GM19328 (cell line): ENCODE results near the gene ZNF232.
"Not testable (repeated sequence)": the region's sequence is repeated elsewhere in the genome, so short reads cannot be mapped to it uniquely, and the experiment has no call there.

ENCODE experiments used
- ATAC-seq: cut with Tn5 transposase; IDR thresholded peaks from one replicate; pipeline ENCODE4 v1.9.1; 2021; ENCODE audit warnings: mild to moderate bottlenecking, moderate library complexity; ENCODE audit not compliant: unreplicated experiment

The ZNF232 gene

DNA sequence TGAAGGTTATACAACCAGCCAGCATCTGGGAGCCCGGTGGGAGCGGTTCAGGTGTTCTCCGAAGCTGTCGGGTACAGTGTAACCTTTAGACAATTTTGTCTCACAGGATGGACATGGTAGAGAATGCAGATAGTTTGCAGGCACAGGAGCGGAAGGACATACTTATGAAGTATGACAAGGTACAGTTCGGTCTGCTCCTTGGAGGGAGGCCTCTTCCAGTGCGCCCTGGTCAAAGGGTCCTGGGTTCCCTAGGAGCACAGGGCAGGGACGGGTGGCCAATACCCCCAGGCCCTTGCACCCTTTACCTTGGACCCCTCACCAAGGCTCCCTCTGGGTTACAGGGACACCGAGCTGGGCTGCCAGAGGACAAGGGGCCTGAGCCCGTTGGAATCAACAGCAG, 18.6 kb upstream of the ZNF232 start:
- not testable (repeated sequence) for ATAC-seq

DNA sequence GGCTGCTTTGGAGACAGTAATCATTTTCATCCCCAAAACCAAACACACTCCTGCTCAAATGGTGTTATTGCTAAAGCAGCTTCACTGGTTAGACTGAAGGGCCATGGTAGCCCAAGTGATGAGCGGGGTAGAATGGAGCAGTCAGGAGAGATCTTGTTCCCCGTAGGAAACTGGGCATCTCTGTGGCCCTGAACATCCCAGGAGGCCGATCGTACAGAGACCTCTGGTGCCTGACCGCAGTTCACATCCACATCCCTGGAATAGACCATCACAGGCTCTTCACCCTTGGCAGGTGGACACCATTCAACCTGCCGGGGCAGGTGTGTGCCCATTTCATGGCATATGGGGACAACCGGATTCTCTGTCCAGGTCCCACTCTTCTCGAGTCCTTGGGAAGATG, 18.1 kb upstream of the ZNF232 start:
- ATAC-seq: not testable (repeated sequence)

DNA sequence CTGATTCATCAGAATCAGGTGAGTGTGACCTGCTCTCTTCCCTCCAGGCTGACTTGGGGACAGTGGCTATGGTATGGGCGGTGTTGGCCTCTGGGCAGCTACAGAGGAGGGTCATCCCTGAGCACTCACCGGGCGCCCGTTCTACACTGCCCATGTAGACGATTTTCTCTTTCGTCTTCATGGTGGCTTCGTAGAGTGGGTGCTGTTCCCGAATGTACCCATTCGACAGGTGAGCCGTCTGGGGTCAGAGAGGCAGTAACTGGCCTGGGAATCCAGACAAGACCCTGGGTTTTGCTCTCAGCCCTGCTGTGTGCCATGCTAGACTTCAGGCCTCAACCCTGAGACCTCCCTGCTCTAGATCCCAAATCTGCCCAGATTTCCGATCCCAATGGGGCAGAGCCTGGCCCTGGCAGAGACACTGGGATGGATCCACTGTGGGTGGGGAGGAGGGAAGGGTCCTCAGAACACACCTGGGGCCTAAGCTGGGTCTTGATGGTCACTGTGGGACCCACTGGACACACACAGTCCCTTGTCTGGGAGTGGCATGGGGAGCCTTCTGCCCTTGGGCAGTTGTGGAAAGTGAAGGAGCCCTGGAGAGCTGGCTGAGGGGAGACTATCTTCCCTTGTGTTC, 17.3 kb upstream of the ZNF232 start:
- no peak for ATAC-seq

DNA sequence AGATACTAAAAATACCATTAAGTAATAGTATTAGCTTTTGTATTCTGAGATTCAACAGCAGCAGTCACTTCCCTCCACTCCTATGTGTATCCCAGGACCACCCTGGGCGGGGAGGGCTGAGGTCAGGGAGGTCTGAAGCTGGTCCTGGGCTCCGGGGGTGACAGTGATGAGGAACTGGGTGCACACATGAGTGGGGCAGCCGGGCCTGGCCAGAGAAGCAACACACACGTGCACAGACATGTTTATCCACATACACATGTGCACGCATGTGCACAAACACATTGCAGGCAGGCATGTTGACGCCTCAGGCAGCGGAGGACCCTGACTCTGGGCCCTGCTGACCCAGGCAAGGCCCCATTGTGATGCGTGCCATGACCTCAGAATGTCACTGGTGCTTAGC, 16.7 kb upstream of the ZNF232 start:
- ATAC-seq: not testable (repeated sequence)

DNA sequence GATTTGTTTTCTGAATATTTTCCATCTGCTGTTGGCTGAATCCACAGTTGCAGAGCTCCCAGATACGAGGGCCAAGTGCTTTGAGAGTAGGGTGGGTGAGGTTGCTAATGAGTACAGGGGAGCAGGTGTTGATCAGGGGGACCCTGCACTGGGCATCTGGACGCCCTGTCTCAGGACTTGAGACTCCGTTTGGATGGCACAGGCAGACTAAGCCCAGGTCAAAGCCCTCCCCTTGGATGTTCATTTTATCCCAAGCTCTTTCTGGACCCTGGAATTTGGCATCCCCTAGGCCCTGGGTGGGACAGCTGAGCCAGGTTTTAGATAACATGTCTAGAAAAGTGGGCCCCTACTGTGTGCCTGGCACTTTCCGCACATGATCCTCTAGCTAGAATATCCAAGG, 16.2 kb upstream of the ZNF232 start:
- no peak for ATAC-seq

DNA sequence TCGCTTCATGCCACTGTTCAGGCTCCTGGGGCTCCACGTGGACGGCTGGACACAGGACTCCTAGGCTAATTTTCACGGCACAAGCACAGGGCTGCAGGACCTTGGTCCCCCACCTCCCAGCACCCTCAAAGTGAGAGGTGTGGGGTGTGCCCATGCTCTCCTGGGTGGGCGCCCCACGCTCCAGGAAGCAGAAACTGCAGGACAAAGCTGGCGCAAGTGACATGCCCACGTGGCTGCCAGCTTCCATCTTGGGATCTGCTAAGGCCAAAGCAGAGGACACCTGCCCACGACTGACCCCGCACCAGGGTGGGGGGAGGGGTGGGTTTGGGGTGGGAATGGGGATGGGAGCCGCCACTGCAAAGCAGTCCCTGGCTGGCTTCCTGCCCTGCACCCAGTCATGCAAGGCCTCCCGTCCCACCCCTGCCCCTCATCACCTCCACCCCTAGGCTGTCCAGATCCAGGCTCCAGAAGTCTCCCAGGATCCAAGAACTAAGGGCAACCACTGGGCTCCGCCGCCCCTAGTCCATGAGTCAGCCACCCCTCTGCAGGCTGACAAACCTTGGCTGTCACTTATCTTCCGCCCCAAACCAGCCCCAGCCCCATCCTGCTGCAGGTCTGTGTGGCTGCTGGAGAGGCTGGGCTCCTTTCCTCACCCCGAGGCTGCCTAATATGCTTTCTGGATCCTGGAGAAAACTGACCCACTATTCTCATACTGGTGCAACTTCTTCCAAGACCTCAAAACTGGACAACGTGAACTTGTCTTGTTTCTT, 15.2 kb upstream of the ZNF232 start:
- no peak for ATAC-seq

DNA sequence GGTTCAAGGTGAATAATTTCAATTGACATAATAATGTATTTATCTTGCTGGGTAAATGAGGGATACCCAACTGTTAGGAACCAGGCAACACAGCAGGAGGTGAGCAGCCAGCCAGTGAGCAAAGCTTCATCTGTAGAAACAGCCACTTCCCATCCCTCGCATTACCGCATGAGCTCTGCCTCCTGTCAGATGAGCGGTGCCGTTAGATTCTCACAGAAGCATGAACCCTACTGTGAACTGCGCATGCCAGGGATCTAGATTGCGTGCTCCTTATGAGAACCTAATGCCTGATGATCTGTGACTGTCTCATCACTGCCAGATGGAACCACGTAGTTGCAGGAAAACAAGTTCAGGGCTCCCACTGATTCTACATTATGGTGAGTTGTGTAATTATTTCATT, 13.2 kb upstream of the ZNF232 start:
- ATAC-seq: not testable (repeated sequence)

DNA sequence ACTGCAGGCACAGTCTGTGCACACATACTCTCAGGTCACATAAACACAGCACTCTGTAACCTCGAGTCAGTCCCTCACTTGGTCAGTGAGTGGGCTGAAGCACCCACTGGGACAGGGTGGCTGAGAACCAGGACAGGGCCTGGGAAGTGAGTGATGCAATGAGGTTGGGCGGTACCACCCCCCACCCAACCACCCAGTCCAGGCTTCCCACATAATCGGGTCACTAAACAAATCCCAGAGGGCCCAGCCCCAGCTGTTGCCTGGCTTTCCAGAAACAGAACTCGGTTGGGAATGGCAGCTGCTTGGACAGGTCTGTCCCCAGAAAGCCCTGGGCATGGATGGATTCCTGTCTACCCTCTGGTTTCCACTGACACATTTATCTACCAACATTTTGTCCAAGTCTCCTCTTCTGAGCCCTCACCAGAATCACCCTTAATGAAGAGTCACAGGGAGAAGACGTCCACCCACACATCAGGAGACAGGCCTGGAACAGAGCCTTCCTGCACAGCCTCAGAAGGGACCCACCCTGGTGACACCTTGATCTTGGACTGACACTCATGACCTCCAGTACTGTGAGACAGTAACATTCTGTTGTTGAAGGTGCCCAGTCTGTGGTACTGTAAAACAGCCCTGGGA, 12.6 kb upstream of the ZNF232 start:
- ATAC-seq: not testable (repeated sequence)

DNA sequence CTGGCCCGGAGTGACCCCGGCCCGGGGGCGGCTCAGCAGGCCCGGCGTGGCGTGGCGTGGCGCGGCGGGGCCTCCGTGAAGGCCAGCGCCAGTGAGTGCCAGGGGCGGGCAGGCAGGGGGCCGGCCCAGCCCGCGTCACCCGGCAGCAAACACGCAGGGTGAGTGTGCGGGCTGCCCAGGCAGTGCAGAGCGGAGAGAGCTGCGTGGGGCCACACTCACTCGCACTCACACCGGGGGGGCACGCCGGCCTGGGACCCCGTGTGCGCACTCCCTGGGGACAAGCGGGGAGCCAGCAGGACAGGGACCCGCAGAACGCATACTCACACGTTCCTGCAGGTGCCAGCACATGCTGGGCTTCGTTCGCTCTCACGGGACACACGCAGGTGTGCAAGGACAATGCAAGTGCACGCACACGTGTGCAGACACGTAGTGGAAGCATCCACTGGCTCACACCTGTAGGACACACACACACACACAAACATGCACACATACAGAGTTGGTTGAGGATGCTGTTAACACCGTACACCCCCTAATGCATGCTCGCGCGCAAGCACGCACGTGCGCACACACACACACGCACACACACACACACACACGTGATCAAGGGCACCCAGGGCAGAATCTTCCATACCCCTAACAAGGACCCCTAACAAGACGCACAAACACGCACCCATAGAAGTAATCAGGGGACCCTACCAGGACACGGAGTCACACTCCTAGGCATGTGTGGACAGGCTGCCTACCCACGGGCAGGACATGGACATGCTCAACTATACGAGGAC, 11.9 kb upstream of the ZNF232 start:
- no peak for ATAC-seq

DNA sequence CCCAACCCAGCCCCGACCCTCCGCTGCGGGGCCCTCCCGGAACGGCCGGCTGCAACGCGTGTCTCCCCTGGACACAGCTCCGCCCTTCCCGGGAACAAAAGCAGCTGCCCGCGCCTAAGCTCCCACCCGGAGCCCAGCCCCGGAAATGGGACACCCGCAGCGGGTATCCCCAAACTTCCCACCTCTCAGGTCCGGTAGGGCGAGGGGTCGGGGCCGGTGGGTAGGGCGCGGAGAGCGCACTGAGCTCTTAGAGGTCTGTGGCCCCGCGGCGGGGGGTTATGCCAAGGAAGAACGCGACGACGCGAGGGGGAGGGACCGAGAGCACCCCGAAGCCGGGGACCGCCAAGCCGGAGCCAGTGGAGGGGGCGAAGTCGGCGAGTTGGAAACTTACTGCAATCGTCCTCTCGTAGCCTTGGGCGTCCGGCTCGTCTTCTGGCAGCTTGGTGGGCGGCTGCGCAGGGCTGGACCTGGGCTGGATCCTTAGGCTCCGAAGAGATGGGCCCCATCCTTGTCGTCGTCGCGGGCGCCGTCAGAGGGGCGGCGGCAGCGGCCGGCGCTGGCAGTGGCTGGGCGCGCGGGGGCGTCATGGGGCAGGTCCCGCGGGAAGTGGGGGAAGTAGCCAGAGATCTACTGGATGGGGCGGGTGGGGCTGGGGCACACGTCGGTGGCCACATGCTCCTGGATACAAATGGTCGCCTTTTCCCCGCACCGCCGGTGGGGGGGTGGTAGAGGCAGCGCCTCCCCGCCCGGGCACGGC, 11.1 kb upstream of the ZNF232 start:
- ATAC-seq: no peak

DNA sequence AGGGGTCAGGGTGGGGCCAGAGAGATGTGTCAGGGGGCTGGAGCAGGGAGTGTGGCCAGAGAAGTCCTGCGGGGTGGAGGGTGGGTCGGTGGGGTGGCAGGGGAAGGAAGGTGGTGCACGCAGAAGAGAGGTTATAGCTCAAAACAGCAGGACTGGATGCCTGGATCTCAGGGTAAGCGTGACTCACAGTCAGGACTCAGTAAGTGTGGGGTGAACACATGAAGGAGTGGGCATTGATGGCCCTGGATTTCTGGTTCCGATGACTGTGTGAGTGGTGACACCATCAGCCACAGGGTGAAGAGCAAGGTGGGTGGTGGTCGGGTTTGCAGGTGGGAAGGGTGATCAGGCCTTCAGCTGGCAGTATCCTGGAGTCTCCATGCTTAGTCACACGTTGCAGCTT, 10.4 kb upstream of the ZNF232 start:
- not testable (repeated sequence) for ATAC-seq

DNA sequence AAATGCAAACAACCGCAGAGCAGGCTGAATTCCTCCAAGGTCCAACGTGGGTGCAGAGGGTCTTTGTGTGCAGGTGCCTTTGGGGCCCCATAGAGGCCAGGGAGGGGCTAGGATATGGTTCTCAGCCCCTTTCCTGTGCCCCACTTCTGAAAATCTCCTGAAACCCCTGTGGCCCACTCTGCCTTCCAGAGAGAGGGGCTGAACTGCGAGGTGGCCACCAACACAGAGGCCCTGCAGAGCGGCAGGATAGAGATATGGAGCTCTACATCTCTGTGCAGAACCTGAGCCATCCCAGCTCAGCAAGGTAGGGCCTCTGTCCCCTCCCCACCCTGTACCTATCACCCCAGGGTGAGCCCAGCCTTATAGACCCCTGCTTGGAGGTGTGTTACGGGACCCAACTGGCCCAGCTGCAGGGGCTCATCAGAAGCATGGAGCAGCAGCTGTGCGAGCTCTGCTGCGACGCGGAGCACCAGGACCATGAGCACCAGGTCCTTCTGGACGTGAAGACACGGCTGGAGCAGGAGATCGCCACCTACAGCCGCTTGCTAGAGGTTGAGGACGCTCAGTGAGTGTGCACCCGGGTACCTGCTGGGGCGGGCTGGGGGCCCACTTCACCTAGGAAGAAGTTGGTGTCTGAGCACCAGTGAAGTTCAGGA, 9.6 kb upstream of the ZNF232 start:
- no peak for ATAC-seq

DNA sequence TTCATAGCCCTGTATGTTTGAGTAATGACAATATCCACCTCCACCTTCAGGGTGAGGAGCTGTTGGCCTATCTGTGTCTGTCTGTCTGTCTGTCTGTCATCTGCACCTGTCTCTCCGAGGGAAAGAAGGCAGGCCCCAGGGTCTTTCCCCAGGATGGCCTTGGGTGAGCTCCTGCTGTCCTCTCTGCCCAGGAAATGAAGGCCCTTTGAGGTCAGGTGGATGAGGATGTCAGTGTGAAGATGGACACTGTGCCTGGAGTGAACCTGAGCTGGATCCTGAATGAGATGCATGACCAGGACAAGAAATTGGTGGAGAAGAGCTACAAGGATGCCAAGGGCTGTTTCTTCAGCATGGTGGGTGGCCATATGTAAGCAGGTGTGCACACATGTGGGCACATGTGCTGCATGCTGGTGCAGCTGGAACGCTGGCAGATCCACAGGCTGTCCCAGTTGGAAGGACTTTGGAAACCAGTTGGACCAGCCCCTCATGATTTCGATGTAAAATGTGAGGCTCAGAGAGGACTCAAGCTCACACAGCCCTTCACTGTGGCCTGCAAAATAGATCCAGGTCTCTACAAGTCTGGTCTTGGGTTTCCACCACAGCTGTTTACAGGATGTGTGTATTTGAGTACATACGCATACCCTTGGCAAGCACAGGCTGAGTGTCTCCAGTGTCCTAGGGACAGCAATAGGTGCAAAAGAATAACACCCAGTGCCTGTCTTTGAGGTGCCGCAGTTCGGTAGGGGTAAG, 8.9 kb upstream of the ZNF232 start:
- not testable (repeated sequence) for ATAC-seq

DNA sequence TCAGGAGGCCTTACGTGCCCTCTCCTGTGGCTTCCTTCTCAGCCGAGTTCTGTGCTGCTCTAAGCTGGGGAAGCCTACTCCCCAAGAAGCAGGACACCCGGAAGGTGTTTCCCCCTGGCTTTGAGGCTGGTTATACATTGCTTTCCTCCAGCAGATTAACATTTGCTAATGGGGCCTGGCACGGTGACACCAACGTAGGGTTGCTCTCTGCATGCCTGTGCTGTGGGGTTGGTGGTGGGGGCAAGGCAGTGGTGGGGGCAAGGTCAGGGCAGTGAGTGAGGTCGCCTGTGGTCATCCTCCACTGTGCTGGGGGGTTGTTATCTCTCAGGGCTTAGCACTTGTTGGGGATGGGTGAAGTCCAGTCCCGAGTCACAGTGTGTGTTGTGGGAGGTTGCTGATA, 8.4 kb upstream of the ZNF232 start:
- ATAC-seq: no peak

DNA sequence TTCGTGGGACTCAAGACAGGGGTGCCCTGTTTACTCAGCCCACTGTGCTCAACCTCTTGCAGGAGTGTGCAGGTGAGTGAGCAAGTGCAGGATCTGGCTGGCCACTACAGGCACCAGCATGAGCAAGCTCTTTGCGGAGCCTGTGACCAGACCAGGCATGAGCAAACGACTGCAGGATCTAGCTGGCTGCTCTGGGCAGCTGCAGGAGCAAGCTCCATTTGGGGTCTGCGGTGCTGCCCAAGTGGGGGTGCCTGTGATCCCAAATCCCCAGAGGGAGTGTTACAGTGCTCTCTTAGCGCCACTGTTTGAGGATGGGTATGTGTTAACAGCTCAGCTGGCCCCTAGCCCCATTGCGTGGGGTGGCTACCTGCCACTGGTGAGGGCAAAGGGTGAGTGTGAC, 6.5 kb upstream of the ZNF232 start:
- no peak for ATAC-seq

DNA sequence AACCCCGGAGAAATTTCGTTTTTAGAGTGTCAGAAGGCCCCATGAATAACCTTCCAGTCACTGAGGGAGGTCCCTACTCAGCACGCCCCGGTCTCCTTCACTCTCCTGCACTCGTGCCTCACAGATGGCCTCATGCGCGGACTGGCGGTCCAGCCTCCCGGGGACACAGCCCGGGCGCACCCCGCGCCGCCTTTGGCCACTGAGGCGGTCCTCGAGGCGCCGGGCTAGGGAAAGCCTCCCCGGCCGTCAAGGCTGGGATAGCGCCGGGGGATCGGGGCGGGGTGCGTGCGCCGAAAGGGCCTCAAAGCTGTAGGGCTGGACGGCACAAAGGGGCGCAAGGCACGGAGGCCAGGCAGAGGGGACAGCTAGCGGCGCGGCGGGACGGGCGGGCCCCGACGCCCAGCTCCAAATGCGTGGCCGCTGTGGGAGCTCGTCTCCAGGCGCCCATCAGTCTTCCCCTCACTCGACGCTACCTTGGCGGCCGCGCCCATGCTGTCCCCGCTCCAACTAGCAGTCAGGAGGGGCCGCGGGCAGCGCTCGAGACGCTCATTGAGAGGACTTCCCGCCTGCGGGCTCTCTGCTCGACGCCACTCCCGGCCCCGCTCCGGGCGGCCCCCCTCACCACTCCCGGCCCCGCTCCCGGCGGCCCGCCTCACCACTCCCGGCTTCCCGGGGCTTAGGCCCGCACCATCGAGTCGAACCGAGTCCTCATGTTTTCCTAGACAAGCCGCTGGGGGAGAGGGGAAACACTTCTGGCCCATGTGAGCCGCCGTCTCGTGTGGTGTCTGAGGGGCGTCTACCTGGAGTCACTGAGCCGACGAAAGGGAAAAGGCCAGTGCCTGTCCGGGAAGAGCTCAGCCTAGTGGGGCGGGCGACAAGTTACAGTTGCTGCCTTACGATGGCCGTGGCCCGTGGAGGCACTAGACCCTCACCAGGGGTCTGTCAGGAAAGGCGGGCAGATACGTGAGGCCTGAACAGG, 4.3 kb upstream of the ZNF232 start, which contains the start of gene USP6:
USP6 (plus strand) TSS at position 360 of the 979 bp plus-strand sequence. CDS start 14,336 bp downstream, outside the sequence.
- ATAC-seq: no peak

DNA sequence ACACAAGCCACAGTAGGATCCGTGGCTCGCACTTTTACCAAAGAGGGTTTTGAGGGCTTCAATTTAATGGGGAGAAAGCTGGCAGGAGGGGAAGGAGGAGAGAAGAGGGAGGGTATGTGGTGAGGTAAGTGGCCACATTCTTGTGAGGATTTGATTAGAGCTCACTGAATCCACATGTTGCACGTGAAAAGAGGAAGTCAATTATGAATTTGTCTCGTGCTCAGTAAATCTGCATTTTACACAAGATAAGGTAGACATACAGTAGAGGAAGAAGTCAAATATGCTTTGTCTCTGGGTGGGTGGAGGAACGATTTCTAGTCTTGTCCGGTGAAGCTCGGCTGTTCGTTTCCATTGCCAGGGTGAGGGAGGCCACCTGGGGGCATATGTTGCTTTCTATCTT, 862 bp downstream of the ZNF232 start:
- ATAC-seq: no peak

DNA sequence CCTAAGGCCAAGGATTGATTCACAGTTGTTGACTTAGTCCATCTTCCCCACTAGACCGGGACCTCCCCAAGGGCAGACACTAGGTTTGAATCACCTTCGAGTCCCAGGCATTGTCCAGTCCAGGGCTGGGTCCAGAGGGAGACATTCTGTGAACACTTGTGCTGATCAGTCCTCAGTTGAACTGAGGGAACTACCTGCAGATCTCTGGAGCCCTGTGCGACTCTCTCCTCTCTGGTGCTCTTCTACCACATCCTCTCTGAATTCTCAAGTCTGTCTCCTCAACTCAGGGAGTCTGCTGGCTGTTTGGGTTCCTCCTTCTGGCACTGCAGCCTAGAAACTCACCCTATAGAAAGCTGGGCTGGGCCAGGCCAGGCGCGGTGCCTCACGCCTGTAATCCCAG, 10.8 kb downstream of the ZNF232 start:
- no peak for ATAC-seq
